Measurements from ENCODE around the gene UBTD1.
"Not testable (repeated sequence)": the region's sequence is repeated elsewhere in the genome, so short reads cannot be mapped to it uniquely, and the experiment has no call there.

The UBTD1 gene

DNA sequence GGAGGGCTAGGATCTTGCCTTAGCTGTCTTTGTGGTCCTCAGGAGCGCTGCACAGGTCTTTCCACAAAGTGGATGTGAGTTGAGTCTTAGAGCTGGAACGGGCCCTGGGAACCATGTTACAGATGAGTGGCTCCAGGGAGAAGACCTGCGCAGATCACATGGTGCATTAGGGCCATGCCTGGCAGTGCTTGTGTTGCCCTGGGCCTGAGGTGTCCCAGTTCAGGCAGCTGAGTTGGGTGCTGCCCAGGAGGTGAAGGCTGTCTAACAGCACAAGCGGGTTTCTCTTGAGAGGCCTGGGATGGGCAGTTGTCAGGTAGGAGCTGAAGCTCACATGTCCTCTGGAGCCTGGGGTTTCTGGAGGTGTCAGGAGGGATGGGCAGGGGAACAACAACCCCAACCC is 40.1 kb downstream of the UBTD1 start:
- no peak for DNase-seq (ENCODE audit: low read depth in 2 of 2)

DNA sequence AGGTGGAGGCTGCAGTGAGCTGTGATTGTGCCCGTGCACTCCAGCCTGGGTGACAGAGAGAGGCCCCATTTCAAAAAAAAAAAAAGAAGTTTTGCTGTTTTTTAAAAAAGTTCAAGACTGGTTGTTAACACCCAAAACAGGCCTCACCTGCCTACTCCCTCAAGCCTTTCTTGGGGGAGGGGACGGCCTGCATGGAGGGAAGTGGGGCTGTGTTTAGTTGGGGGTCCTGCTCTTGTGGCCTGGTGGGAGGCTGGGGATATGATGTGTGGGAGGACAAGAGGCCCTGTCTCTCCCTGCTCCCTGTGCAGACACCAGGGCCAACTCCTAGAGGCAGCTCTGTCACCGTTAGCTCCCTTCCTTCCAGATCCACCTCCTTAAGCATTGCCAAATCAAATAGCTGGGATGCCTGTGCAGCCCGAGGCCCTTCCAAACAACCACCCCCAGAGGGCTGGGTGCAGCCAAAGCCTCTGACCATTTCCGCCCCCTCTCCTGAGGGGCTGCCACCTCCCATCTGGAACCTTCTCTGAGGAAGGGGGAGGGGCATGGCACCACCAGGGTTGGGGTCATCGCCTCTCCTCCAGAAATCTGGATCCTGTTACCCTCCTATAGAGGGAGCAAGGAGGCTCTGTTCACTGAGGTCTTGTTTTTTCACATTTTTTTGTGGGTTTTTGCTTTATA is 40.9 kb downstream of the UBTD1 start:
- DNase-seq (ENCODE audit: low read depth in 2 of 2) = no peak

DNA sequence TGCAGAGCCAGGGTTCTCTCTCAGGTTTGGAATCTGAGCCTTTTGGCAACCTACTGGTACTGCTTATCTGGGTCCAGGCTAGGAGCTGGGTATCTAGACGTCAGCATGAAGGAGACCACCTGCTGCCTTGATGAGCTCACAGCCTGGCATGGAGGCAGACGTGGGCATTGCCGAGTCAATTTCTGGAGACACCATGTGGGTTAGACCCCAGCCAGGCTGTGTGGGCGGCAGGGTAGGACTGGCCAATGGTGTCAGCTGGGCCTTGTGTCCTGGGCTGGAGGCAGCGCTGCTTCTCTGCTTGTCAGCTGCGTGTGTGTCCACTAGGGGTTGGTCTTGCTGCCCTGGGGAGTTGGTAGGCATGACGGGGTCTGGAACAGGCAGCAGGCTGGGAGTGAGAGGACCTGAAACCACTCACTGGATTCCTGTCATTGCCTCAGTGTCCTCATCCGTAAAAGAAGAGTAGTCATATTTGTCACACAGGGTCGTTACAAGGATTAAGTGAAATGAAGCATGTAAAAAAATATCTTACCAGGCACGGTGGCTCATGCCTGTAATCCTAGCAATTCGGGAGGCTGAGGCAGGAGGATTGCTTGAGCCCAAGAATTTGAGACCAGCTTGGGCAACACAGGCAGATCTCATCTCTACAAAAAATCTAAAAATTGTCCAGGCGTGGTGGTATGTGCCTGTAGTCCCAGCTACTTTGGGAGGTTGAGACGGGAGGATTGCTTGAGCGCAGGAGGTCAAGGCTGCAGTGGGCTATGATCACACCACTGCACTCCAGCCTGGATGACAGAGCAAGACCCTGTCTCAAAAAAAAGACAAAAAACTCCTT is 42.2 kb downstream of the UBTD1 start:
- no peak for DNase-seq (ENCODE audit: low read depth in 2 of 2)

DNA sequence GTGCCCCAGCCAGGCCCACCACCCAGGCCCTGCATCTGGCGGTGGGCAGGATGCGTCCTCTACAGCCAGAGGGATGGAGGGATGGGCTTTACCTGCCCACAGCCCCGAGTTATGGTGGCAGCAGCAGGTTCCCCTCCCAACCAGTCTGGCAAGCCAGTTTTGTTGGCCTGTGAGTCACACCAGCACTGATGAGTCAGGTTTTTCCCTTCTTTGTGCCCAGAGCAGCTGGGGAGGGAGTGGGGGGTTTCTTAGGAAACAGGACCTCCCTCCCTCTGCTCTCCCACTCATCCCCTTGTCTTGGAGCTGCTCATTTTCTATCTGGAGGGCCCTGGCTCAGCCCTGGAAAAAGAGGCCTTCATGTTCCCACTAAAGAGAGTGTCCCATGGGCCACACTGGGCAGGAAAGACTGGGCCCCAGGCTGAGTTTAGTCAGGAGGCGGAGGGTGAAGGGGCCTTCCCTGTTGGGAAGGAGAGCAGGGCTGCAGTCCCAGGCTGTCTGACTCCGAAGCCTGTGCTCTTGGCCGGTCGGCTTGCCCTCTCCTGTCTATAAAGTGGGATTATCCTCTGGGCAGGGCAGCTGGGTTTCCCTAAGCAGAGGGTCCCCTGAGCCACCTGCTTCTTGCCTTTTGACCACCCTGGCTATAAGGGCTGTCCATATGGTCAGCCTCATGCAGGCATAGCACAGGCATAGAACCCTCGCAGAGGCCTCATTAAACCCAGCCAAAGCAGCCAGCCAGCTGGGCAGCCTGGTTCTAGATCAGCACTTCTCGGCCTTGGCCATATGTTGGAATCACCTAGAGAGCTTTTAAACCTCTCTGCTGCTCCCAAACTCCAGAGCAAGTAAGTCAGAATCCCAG is 43.7 kb downstream of the UBTD1 start:
- DNase-seq (ENCODE audit: low read depth in 2 of 2) = no peak

DNA sequence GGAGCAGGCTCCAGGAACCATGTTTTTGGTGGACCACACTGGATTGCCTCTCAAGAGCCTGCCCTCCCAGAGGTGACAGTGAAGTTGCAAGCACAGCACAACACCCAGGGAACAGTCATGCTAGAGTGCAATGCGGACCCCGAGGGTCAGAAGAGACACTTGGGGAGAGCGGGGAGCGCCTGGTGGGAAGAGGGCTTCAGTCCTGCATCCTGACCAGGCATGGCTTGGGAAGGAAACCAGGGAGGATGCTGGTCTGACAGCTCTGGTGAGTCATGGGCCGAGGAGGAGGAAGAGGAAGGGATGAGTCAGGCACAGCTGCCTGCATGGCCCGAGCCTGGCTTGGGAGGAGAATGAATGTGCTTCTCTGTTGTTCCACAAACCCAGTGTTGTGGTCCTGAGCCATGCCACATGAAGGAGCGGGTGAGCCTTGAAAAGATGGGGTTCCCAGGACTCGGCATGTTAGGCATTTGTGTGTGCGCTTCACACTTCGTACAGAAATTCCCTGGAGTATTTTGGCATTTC is 44.4 kb downstream of the UBTD1 start:
- DNase-seq (ENCODE audit: low read depth in 2 of 2) = no peak

DNA sequence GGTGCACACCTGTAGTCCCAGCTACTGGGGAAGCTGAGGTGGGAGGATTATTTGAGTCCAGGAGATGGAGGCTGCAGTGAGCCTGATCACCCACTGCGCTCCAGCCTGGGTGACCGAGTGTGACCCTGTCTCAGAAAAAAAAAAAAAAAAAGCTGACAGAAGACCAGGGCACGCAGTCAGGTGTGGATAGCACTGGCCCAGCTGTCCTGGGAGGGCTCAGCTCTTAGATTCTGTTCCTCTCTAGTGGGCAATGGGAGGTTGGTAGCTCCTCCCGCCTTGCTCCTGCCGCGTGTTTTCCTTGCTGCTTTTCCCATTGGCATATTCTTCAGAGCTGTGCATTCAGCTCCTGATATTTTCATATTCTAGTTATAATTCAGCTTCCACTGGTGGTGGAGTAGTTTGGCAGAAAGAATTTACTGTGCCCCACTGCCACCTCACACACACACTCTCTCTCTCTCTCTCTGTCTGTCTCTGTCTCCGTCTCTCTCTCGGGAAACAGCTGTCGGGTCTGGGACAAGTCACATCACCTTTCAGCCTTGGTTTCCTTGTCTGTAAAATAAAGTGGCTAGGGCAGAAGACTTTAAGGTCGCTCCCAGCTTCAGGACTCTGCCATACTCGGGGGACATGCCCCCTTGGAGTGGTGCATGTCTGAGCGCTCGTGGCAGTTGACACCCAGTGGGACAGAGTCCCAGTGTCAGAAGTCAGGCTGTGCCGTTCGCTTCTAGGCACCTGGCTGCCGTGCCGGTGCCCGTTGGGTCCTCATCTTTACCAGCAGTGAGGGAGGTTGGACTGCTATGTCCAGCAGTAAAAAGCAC is 47.9 kb downstream of the UBTD1 start:
- no peak for DNase-seq (ENCODE audit: low read depth in 2 of 2)

DNA sequence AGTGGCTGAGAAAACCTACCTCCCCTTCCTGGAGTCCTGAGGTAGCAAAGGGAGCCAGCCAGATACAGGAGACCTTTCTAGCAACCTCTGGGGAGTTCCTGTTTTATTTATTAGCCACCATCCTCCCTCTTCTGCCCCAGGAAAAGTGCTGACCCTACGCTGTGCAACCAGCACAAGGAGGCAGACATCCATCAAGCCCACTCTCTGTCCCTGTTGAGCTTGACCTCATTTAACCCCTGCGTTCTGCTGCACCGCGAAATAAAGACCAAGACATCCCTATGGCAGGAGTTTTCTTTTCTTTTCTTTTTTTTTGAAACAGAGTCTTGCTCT is 48.5 kb downstream of the UBTD1 start:
- no peak for DNase-seq (ENCODE audit: low read depth in 2 of 2)

DNA sequence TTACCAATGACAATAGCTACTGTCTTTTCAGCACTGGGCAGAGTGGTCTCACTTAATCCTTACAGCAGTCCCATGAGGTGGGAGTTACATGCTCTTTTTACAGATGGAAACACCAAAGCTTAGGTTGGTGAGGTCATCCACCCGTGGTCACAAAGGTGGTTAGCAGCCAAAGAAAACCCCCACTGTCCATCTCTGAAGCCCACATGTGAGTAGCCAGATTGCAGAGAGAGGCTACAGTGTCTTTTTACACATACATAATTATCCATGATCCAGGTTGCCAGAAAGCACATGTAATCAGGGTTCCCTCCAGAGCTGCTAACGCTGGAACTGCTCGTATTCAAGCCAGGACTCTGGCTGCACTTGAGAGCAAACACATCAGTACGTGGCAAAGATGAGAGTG is 49.2 kb downstream of the UBTD1 start:
- DNase-seq (ENCODE audit: low read depth in 2 of 2) = no peak

DNA sequence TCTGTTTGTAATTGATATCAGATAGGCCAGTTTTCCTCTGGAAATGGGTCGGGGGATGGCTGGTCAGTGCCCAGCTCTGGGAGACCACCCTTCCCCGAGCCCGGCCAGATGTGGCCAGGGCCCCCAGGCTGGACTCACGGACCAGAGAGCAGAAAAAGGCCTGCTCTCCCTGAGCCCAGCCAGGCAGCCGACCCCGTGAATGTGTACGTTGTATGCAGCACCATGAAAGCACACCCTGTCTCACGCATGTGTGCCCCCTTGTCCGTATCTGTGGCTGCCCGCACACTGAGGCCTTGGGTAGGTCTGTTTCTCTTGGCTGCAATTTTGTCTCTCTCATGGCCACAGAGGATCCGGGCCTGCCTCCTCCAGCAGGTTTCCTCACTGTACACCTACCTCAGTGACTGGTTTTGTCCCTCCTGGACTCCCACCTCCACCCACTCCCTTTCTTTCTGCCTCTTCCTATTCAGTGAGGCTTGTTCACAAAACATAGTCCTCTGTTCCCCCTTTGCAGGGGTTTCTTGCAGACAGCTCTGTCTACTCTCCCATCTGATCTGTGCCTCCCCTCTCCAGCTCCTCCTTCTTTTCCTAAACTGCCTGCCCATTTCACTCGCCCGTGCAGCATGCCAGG is 50.2 kb downstream of the UBTD1 start:
- DNase-seq (ENCODE audit: low read depth in 2 of 2) = no peak

DNA sequence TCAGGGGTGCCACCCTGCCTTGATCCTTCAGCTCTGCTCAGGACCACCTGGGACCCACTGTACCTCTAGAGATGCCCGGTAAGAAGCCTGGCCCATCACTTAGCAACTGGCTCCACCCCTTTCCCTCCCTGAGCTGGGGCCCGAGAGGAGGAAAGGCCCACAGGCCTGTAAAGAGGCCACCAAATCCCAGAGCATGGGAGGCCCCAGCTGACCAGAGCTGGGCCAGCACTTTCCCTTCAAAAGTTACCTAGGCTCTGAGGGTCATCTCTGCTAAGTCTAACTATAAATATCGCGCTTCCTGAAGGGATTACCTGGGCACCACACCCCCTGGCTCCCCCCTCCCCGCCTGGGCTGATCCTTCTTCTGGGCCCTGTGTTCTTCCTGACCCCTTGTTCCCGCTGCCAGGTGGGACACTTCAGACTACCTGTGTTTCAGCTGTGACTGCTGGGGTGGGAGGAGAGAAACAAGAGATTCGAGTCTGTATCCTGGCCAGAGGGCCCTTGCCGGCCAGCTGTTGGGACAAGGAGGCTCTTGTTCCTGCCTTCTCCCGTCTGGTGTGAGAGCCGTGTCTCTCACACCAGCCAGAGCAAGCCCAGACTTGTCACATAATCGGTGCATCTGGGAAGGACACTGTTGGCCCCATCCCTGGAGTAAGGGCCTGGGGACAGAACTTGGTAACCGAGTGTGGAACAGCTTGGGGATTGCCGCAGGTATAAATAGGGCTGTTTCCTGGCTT is 51.0 kb downstream of the UBTD1 start:
- no peak for DNase-seq (ENCODE audit: low read depth in 2 of 2)

DNA sequence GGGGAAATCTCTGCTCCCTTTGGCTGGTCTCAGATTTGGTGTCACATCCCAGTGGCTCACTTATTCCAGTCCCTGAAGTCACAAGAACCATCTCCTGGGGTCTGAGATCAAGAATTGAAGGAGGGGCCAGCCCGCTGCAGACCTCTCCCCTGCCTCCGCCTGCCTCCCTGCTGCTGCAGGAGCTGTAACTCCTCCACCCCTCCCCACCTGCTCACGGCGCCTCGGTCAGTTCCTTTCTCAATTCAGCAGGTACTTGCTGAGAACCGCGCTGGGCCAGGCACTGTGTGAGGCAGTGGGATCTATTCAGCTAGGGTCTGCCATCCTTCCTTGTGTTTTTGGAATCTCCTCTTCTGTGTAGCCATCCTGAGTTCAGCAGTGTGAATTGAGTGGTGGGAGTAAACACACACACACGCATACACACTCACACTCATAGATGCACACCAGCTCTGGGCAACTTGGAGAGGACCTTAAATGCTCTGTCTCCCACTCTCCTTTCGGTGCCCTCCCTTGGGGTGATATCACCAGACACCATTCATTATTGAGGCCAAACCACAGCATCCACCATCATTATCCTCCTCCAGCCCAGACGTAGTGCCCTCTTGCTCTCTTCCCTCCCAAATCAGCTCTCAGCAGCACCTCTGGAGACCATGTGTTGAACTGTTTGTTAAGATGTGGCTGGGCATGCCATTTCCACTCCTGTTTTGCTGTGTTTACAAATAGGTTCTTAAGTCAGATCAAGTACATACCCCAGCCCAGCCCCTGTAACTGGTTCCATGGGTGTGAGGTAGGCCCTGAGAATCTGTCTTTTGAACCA is 51.8 kb downstream of the UBTD1 start:
- DNase-seq (ENCODE audit: low read depth in 2 of 2) = no peak

DNA sequence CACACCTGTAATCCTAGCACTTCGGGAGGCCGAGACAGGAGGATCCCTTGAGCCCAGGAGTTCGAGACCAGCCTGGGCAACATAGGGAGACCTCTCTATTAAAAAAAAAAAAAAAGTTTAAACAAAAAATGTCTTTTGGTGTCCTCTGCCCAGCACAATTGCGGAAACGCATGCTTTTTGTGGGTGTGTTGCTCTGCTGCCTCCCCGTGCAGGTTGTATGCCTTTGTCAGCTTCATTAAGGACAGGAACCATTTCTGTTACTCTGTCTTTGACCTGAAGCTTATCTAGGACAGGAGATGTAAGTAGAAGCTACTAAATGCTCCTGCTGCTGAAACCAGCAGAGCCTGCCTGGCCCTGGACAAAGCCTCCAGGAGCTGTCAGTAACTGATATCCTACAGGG is 52.5 kb downstream of the UBTD1 start:
- DNase-seq (ENCODE audit: low read depth in 2 of 2) = no peak

DNA sequence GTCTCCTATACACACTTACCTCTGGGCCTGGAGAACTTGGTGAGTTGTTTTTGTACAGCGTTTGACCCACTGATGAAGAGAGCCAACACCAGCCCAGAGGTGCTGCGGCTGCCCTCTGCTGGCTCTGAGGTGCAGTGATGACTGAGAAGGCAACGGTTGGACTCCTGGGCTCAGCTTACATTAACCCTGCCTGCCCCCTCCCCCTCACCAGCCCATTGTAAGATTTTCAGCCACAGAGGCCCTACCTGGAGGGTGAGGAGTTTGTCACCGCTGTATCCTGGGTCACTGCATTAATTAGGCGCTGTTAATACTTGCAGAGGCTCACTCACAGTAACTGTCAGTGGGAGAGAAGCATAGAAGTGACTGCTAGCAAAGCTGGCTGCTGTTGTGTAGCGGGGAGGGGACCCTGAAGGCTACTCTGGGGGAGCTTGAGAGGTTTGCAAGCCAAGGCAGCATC is 54.9 kb downstream of the UBTD1 start:
- DNase-seq (ENCODE audit: low read depth in 2 of 2) = peak; percentile 20 to 25

DNA sequence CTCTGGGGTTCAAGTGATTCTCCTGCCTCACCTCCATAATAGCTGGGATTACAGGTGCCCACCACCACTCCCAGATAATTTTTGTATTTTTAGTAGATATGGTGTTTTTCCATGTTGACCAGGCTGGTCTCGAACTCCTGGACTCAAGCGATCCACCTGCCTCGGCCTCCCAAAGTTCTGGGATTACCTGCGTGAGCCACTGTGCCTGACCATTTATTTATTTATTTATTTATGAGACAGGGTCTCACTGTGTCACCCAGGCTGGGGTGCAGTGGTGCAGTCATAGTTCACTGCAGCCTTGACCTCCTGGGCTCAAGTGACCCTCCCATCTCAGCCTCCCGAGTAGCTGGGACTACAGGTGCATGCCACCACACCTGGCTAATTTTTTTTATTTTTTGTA is 55.6 kb downstream of the UBTD1 start:
- DNase-seq (ENCODE audit: low read depth in 2 of 2) = not testable (repeated sequence)

DNA sequence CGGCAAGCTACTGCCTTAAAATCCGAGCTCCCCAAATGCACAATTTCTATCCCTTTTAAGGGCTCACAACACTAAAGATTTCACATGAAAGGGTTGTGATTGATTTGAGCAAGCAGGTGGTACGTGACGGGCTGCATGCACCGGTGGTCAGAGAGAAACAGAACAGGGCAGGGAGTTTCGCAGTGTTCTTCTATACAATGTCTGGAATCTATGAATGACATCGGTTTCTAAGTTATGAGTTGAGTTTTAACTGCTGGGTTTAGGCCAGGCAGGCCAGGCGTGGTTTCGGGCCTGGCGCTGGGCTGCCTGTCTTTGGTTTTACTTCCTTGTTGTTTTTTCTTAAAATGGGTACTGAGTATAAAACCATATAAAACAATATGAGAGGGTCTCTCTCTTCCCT is 56.8 kb downstream of the UBTD1 start:
- not testable (repeated sequence) for DNase-seq (ENCODE audit: low read depth in 2 of 2)

DNA sequence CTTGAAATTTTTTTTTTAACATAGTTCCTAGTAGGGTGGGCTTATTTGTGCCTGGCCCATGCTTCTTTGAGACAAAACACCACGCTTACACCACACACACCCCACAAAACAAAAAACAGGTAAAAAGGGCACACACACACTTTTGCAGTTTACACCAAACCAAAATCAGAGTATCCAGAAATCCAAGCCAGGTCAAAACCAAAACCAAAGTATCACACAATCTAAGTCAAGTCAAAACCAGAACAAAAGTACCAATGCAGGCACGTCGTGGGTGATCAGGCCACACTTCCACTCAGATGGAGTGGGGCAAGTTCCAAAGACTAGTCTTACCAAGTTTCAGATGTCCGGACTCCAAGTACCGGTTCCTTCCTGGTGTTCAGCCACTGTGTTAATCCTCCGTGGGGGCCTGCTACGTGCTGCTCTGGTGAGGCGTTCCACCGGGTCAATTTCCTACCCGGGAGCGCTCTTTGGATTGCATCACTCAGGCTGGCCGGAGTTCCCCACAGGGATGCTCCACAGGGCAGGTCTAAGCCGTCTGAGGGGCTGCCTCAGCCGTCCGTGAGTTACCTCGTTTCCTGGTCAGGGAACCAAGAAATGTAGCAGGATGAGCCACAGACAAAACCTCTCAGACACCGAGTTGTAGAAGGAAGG is 62.1 kb downstream of the UBTD1 start:
- DNase-seq (ENCODE audit: low read depth in 2 of 2) = not testable (repeated sequence)

DNA sequence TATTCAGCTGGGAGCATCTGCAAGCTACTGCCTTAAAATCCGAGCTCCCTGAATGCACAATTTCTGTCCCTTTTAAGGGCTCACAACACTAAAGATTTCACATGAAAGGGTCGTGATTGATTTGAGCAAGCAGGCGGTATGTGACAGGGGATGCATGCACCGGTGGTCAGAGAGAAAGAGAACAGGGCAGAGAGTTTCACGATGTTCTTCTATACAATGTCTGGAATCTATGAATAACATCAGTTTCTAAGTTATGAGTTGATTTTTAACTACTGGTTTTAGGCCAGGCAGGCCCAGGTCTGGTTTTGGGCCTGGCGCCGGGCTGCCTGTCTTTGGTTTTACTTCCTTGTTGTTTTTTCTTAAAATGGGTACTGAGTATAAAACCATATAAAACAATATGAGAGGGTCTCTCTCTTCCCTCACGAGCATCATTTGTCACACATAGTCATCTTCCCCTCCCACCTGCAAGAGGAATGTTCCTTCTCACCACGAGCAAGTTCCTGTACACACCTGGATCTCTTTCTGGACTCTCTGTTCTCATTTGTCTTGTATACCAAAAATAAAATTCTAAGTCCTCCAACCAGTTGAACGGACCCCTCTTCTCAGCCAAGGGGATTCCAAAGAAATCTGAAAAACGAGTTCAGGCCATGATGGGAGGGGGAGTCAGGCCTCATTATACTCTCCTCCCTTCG is 62.8 kb downstream of the UBTD1 start:
- not testable (repeated sequence) for DNase-seq (ENCODE audit: low read depth in 2 of 2)

DNA sequence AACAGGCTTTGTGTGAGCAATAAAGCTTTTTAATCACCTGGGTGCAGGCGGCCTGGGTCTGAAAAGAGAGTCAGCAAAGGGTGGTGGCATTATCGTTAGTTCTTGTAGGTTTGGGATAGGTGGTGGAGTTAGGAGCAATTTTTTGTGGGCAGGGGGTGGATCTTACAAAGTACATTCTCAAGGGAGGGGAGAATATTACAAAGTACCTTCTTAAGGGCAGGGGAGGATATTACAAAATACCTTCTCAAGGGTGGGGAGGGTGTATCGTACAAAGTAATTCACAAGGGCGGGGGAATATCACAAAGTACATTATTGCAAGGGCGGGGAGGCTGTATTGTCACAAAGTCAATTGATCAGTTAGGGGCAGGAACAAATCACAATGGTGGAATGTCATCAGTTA is 63.6 kb downstream of the UBTD1 start:
- not testable (repeated sequence) for DNase-seq (ENCODE audit: low read depth in 2 of 2)
